ENCODE results near the gene TXNDC5. TPM values are rescaled to one million over a fixed set of nuclear protein-coding genes. Genes with fewer than 3 reads are reported as not detected.

TXNDC5 gene
- total RNA-seq, 1 donor from 2014 or later, result 110 TPM

GRCh38 chr6:7921046-7921445 is 10.5 kb upstream of the TXNDC5 start:
- no peak for DNase-seq (ENCODE audit: low spot score)
- Mint-ChIP-seq H3K4me1 (ENCODE audit: unreplicated experiment) (no peaks in the 10 kb centered on the region), H3K27ac (ENCODE audit: unreplicated experiment) (no peak overlapping the region), H3K36me3 (ENCODE audit: low read depth, unreplicated experiment) (peaks cover 5% of the 10 kb centered on the region), H3K27me3 (ENCODE audit: unreplicated experiment) (no peaks in the 10 kb centered on the region), H3K4me3 (ENCODE audit: unreplicated experiment) (no peak overlapping the region), H3K9me3 (ENCODE audit: unreplicated experiment) (no peaks in the 10 kb centered on the region)
- TF ChIP-seq CTCF (IDR thresholded peaks at IDR 0.05; ENCODE audit: unreplicated experiment), result no peak

- Mint-ChIP-seq H3K9me3 (ENCODE audit: unreplicated experiment) (no peaks in the 10 kb centered on the region), H3K27me3 (ENCODE audit: unreplicated experiment) (no peaks in the 10 kb centered on the region), H3K4me1 (ENCODE audit: unreplicated experiment) (no peaks in the 10 kb centered on the region), H3K36me3 (ENCODE audit: low read depth, unreplicated experiment) (peaks cover 3% of the 10 kb centered on the region), H3K4me3 (ENCODE audit: unreplicated experiment) (no peak overlapping the region), H3K27ac (ENCODE audit: unreplicated experiment) (no peak overlapping the region)
- no peak for TF ChIP-seq CTCF (IDR thresholded peaks at IDR 0.05; ENCODE audit: unreplicated experiment)
- DNase-seq (ENCODE audit: low spot score), result no peak
Observed at GRCh38 chr6:7920425-7920824, 9.8 kb upstream of the TXNDC5 start.

GRCh38 chr6:7919871-7920270 is 9.3 kb upstream of the TXNDC5 start:
- H3K4me1 Mint-ChIP-seq (ENCODE audit: unreplicated experiment), result no peaks in the 10 kb centered on the region
- H3K4me3 Mint-ChIP-seq (ENCODE audit: unreplicated experiment), result no peak overlapping the region
- no peaks in the 10 kb centered on the region for H3K36me3 Mint-ChIP-seq (ENCODE audit: low read depth, unreplicated experiment)
- TF ChIP-seq CTCF (IDR thresholded peaks at IDR 0.05; ENCODE audit: unreplicated experiment), result no peak
- H3K27me3 Mint-ChIP-seq (ENCODE audit: unreplicated experiment), result no peaks in the 10 kb centered on the region
- no peak for DNase-seq (ENCODE audit: low spot score)
- H3K9me3 Mint-ChIP-seq (ENCODE audit: unreplicated experiment), result no peaks in the 10 kb centered on the region
- H3K27ac Mint-ChIP-seq (ENCODE audit: unreplicated experiment), result no peak overlapping the region

GRCh38 chr6:7918403-7918802 is 7.8 kb upstream of the TXNDC5 start:
- no peak overlapping the region for H3K4me3 Mint-ChIP-seq (ENCODE audit: unreplicated experiment)
- no peak for TF ChIP-seq CTCF (IDR thresholded peaks at IDR 0.05; ENCODE audit: unreplicated experiment)
- no peak overlapping the region for H3K27ac Mint-ChIP-seq (ENCODE audit: unreplicated experiment)
- no peak for DNase-seq (ENCODE audit: low spot score)
- no peaks in the 10 kb centered on the region for H3K9me3 Mint-ChIP-seq (ENCODE audit: unreplicated experiment)
- no peaks in the 10 kb centered on the region for H3K4me1 Mint-ChIP-seq (ENCODE audit: unreplicated experiment)
- H3K27me3 Mint-ChIP-seq (ENCODE audit: unreplicated experiment), result no peaks in the 10 kb centered on the region
- no peaks in the 10 kb centered on the region for H3K36me3 Mint-ChIP-seq (ENCODE audit: low read depth, unreplicated experiment)

- Mint-ChIP-seq H3K4me1 (ENCODE audit: unreplicated experiment) (no peaks in the 10 kb centered on the region), H3K36me3 (ENCODE audit: low read depth, unreplicated experiment) (no peaks in the 10 kb centered on the region), H3K27me3 (ENCODE audit: unreplicated experiment) (no peaks in the 10 kb centered on the region), H3K4me3 (ENCODE audit: unreplicated experiment) (no peak overlapping the region), H3K27ac (ENCODE audit: unreplicated experiment) (no peak overlapping the region), H3K9me3 (ENCODE audit: unreplicated experiment) (no peaks in the 10 kb centered on the region)
- DNase-seq (ENCODE audit: low spot score), result no peak
- no peak for TF ChIP-seq CTCF (IDR thresholded peaks at IDR 0.05; ENCODE audit: unreplicated experiment)
Observed at GRCh38 chr6:7917729-7918128, 7.1 kb upstream of the TXNDC5 start.

Measured in endothelial cell (in vitro differentiated cells).